Measurements from ENCODE around the gene P4HA1. TPM values are rescaled to one million over a fixed set of nuclear protein-coding genes. Genes with fewer than 3 reads are reported as not detected.

The P4HA1 gene
- total and polyA plus RNA-seq, 12 donors = 9.2 to 109 (median 45.1) TPM

DNA sequence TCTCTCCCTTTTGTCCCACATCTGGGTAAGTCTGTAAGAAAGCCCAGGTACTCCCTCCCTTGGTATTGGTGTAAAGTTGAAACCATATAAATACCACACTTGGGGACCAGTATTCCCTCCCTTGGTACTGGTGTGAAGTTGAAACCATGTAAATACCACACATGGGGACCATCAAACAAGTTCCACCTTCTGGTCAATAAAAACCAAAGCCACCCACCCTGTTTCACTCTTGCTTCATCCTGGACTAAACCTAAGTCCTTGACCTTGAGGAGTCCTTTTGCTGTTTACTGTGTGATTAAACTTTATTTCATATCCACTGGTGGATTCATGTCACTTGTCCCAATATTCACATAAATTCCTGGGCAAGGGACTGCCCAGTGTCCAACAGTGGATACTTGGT lies 8.4 kb downstream of the P4HA1 start:
- no peak overlapping the region for H3K4me3 ChIP-seq
- H3K9me3 ChIP-seq (replicated peaks in 1 of 3) = no peaks in the 10 kb centered on the region
- H3K36me3 ChIP-seq (replicated peaks in 1 of 2) = no peaks in the 10 kb centered on the region
- TF ChIP-seq POLR2A (IDR thresholded peaks at IDR 0.05) = no peak
- TF ChIP-seq, protein P1, sequence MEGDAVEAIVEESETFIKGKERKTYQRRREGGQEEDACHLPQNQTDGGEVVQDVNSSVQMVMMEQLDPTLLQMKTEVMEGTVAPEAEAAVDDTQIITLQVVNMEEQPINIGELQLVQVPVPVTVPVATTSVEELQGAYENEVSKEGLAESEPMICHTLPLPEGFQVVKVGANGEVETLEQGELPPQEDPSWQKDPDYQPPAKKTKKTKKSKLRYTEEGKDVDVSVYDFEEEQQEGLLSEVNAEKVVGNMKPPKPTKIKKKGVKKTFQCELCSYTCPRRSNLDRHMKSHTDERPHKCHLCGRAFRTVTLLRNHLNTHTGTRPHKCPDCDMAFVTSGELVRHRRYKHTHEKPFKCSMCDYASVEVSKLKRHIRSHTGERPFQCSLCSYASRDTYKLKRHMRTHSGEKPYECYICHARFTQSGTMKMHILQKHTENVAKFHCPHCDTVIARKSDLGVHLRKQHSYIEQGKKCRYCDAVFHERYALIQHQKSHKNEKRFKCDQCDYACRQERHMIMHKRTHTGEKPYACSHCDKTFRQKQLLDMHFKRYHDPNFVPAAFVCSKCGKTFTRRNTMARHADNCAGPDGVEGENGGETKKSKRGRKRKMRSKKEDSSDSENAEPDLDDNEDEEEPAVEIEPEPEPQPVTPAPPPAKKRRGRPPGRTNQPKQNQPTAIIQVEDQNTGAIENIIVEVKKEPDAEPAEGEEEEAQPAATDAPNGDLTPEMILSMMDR (IDR thresholded peaks at IDR 0.05) = no peak
- no peaks in the 10 kb centered on the region for H3K27me3 ChIP-seq
- DNase-seq = no peak
- H3K4me1 ChIP-seq (replicated peaks in 1 of 2) = peaks cover 21 to 61% of the 10 kb centered on the region in 2 donors
- intact Hi-C loops (cut with DNase I) = no loop called here
- peak overlapping the region in 4 of 5 donors; percentile 10 to 52 (median 36) for H3K27ac ChIP-seq

GRCh38 chr10:73086816-73087215 lies 9.8 kb downstream of the P4HA1 start:
- Histone ChIP-seq H3K36me3 (replicated peaks in 1 of 2) (no peaks in the 10 kb centered on the region), H3K27ac (no peak overlapping the region), H3K27me3 (no peaks in the 10 kb centered on the region), H3K4me3 (no peak overlapping the region), H3K4me1 (replicated peaks in 1 of 2) (peaks cover 23 to 55% of the 10 kb centered on the region in 2 donors), H3K9me3 (replicated peaks in 1 of 3) (no peaks in the 10 kb centered on the region)
- TF ChIP-seq, protein P1 (IDR thresholded peaks at IDR 0.05) = no peak
- TF ChIP-seq POLR2A (IDR thresholded peaks at IDR 0.05) = no peak
- 78 to 84% (median 79%) methylated on average over 4 of the region's 4 CpGs for WGBS, 4 donors
- intact Hi-C loops (cut with DNase I) = no loop called here
- no peak for DNase-seq

DNA sequence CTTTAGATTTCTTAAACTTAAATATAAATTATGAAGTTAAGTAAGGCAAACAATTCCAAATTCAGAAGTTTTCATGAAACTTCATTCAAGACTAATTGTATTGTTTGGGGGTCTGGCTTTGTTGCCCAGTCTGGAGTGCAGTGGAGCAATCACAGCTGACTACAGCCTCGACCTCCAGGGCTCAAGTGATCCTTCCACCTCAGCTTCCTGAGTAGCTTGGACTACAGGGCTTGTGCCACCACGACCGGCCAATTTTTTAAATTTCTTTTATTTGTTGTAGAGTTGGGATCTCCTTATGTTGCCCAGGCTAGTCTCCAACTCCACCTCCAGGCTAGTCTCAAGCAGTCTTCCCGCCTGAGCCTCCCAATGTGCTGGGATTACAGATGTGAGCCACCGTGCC lies 12.5 kb downstream of the P4HA1 start:
- Histone ChIP-seq H3K36me3 (replicated peaks in 1 of 2) (no peaks in the 10 kb centered on the region), H3K27me3 (no peaks in the 10 kb centered on the region), H3K4me3 (no peak overlapping the region), H3K9me3 (replicated peaks in 1 of 3) (no peaks in the 10 kb centered on the region), H3K27ac (no peak overlapping the region), H3K4me1 (replicated peaks in 1 of 2) (peaks cover 12 to 47% of the 10 kb centered on the region in 2 donors)
- WGBS, 4 donors = 87 to 97% (median 94%) methylated on average over 5 of the region's 5 CpGs
- no peak for TF ChIP-seq POLR2A (IDR thresholded peaks at IDR 0.05)
- TF ChIP-seq, protein P1 (IDR thresholded peaks at IDR 0.05) = no peak
- DNase-seq = no peak
- intact Hi-C loops (cut with DNase I) = no loop called here

GRCh38 chr10:73083221-73083620 lies 13.4 kb downstream of the P4HA1 start:
- Histone ChIP-seq H3K4me1 (replicated peaks in 1 of 2) (peaks cover 8 to 40% of the 10 kb centered on the region in 2 donors), H3K9me3 (replicated peaks in 1 of 3) (no peaks in the 10 kb centered on the region), H3K27ac (peak overlapping the region in 2 of 5 donors; percentile 0 to 1), H3K36me3 (replicated peaks in 1 of 2) (no peaks in the 10 kb centered on the region), H3K27me3 (no peaks in the 10 kb centered on the region), H3K4me3 (no peak overlapping the region)
- 40 to 44% (median 43%) methylated on average over 2 of the region's 2 CpGs for WGBS, 4 donors
- TF ChIP-seq POLR2A (IDR thresholded peaks at IDR 0.05) = no peak
- TF ChIP-seq, protein P1 (IDR thresholded peaks at IDR 0.05) = no peak
- intact Hi-C loops (cut with DNase I) = no loop called here
- no peak for DNase-seq
